Fibroblast of skin of right quadriceps (primary cell): Measurements from ENCODE around the gene HINFP.
"Not testable (repeated sequence)": the region's sequence is repeated elsewhere in the genome, so short reads cannot be mapped to it uniquely, and the experiment has no call there.

ENCODE experiments used
- DNase-seq: peaks from one replicate; pipeline ENCODE4 v3.0.0-alpha.2; 2013

HINFP gene

DNA sequence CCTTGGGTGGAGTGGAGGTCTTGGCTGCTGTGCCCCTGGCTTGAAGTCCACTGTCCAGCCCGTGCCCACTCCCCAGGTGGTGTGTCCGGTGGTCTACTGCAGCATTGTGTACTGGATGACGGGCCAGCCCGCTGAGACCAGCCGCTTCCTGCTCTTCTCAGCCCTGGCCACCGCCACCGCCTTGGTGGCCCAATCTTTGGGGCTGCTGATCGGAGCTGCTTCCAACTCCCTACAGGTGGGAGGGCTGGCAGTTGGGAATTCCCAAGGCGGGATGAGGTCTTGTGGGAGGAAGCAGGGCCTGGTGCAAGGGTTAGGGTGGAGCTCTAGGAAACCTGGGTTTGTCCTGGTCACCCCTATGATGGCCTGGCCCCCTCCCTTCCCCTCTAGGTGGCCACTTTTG, 38.8 kb downstream of the HINFP start:
- no peak for DNase-seq

GRCh38 chr11:119161871-119162270, 40.5 kb downstream of the HINFP start:
- DNase-seq = no peak

DNA sequence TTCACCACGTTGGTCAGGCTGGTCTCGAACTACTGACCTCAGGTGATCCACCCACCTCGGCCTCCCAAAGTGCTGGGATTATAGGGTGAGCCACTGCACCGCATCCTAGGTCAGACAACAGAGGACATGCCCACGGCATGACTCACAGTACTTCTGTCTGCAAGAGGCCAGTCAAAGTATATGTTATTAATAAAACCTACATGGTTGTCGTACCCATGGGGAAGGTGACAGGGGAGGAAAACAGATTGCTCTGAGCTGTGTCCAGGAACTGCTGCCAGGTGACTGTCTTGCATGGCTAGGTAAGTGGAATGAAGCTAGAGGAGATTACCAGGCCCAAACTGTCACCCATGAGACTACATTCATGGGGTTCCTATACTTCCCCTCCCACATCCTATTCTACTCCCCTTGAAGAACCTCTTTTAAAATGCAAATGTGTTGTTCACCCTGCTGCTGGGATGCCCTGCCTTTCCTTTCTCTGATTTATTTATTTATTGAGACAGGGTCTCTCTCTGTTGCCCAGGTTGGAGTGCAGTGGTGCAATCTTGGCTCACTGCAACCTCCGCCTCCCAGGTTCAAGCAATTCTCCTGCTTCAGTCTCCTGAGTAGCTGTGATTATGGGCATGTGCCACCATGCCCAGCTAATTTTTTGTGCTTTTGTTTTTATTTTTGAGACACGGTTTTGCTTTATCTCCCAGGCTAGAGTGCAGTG, 45.1 kb downstream of the HINFP start:
- peak; percentile 45 for DNase-seq

GRCh38 chr11:119167077-119167458, 45.7 kb downstream of the HINFP start:
- not testable (repeated sequence) for DNase-seq

DNA sequence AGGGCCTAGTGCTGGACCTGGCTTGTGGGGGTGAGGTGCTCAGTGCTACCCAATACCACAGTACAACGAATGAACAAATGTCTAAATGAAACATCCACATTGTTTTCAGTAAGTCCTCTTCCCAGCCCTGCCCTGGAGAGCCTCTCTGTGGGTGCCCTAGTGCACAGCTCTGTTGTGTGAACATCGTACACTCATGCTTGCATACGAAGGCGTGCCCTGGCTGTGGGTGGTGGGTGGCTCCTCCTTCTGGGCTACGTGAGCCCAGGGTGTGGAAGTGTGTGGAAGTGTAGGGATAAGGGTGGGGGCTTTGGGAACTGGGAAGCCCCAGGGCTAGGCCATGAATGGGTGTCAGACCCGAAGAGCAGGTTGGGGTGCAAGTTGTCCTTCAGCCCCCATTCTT, 46.6 kb downstream of the HINFP start:
- DNase-seq = no peak

GRCh38 chr11:119168471-119169281, 47.3 kb downstream of the HINFP start, which contains the start of gene NLRX1:
Gene NLRX1 (plus strand): TSS chr11:119168725. CDS start chr11:119171404, 2,679 bp downstream.
- DNase-seq = peak; percentile 83

- peak; percentile 31 for DNase-seq
Observed at GRCh38 chr11:119169282-119169719, 47.9 kb downstream of the HINFP start.

DNA sequence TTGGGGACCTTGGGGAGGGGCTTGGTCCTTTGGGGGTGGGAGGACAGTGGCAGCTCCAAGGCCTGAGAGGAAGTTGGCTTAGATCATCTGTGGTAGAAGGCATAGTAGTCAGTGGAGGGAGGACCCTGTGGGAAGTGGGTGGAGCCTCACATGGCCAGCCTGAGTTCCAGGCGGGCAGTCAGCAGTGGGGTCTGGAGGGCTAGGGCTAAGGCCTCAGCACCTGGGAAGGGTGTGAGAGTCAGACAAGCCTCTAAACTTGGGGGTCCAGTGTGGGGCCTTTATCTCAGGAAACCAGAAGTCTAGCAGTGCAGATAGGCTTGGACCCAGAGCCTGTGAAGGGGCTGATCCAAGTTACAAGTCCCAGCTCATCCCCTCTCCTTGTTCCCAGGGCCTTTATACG, 51.1 kb downstream of the HINFP start:
- no peak for DNase-seq

DNA sequence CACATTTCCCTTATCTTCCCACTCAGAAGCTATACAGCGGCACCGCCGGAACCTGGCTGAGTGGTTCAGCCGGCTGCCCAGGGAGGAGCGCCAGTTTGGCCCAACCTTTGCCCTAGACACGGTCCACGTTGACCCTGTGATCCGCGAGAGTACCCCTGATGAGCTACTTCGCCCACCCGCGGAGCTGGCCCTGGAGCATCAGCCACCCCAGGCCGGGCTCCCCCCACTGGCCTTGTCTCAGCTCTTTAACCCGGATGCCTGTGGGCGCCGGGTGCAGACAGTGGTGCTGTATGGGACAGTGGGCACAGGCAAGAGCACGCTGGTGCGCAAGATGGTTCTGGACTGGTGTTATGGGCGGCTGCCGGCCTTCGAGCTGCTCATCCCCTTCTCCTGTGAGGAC, 52.1 kb downstream of the HINFP start:
- DNase-seq = no peak

DNA sequence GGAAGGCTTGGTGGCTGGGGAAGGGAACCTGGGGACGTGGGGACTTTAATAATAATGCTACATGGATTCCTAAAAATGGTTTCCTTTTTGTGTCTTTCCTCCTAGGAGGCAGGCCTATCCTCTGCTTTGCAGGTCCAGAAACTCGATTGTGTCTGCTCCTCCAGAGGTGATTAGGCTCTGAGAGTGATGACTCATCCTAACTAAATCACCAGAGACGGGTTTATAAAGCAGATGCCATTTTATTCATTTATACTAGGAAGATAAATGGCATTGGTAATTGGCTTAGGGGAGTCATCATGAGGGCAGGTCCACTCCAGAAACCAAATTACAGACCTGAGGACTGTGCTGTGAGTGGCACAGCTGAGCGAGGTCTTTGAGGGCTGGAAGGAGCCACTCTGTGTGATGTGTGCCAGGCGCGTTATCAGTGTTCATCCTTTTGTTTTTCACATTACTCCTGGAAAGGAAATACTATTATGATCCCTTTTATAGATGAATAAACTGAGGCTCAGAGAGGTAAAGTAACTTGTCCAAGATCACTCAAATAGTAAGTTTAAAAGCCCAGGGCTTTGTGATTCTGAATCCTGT, 54.2 kb downstream of the HINFP start:
- DNase-seq = peak; percentile 45

DNA sequence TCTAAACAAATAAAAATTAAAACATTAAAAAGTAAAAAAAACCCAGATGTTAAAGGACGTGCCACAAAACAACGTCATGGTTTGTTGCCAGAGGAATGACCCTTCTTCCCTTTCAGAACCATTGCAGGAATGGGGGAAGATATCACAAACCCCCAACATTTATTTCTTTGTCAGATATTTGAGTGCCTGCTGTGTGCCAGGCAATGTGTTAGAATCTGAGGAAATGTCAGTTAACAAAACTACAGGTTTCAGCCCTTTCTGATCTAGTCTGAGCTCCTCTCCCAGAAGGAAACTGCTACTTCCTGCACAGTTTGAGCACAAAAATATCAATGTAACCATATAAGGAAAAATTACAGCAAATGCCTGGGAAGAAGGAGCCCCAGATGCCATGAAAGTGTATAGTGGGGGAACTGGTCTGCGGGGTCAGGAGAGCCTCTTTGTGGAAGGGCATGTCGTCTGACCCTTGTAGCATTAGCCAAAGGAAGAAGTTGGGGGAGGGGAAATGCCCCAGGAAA, 56.8 kb downstream of the HINFP start:
- DNase-seq = peak; percentile 15

DNA sequence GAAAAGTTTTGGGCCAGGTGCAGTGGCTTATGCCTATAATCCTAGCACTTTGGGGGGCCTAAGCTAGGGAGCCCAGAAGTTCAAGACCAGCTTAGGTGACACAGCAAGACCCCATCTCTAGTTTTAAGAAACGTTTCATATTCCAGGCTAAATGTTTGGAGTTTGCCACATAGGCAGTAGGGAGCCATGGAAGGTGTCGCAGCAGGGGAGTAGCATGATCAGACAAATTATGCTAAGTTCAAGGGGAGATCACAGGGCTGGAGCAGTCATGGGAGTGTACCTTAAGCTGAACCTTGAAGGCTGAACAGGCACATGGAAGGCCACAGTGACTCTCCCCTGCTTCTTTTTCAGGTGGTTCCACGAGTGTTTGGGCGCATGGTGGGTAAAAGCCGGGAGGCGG, 58.0 kb downstream of the HINFP start:
- no peak for DNase-seq

GRCh38 chr11:119179983-119180382, 58.6 kb downstream of the HINFP start:
- no peak for DNase-seq

- DNase-seq = no peak
Observed at GRCh38 chr11:119180729-119181676, 59.6 kb downstream of the HINFP start.

- DNase-seq = no peak
Observed at GRCh38 chr11:119181677-119182412, 60.5 kb downstream of the HINFP start.

GRCh38 chr11:119184399-119184798, 63.0 kb downstream of the HINFP start:
- not testable (repeated sequence) for DNase-seq
